ENCODE measurements around the gene BTRC.

The BTRC gene

DNA sequence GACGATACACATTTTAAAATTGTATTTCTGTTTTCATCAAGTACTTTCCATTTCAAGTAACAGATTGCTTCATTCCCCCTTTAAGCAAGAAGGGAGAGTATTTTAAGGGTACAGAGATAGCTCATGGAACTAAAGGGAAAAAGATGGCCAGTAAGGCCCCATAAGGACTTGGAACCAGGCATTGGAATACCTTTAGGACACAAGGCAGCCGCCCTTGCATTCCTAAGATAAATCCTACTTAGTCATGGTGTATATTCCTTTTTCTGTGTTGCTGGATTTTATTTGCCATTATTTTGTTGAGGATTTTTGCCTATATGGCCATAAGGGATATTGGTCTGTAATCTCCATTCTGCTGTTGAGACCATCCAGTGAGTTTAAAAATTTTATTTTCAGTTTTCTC is 49.2 kb downstream of the BTRC start:
- TF ChIP-seq, protein P1, sequence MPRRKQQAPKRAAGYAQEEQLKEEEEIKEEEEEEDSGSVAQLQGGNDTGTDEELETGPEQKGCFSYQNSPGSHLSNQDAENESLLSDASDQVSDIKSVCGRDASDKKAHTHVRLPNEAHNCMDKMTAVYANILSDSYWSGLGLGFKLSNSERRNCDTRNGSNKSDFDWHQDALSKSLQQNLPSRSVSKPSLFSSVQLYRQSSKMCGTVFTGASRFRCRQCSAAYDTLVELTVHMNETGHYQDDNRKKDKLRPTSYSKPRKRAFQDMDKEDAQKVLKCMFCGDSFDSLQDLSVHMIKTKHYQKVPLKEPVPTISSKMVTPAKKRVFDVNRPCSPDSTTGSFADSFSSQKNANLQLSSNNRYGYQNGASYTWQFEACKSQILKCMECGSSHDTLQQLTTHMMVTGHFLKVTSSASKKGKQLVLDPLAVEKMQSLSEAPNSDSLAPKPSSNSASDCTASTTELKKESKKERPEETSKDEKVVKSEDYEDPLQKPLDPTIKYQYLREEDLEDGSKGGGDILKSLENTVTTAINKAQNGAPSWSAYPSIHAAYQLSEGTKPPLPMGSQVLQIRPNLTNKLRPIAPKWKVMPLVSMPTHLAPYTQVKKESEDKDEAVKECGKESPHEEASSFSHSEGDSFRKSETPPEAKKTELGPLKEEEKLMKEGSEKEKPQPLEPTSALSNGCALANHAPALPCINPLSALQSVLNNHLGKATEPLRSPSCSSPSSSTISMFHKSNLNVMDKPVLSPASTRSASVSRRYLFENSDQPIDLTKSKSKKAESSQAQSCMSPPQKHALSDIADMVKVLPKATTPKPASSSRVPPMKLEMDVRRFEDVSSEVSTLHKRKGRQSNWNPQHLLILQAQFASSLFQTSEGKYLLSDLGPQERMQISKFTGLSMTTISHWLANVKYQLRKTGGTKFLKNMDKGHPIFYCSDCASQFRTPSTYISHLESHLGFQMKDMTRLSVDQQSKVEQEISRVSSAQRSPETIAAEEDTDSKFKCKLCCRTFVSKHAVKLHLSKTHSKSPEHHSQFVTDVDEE (CRISPR knock-in tag; IDR thresholded peaks at IDR 0.05) = no peak
- no peak for TF ChIP-seq ISL1 (CRISPR knock-in tag; IDR thresholded peaks at IDR 0.05)
- no peak for TF ChIP-seq CREB5 (CRISPR knock-in tag; IDR thresholded peaks at IDR 0.05; ENCODE audit: low read depth)
- no peak for TF ChIP-seq PPARA (CRISPR knock-in tag; IDR thresholded peaks at IDR 0.05; ENCODE audit: borderline replicate concordance)
- no peak for TF ChIP-seq RARB (CRISPR knock-in tag; IDR thresholded peaks at IDR 0.05)
- no peak for TF ChIP-seq ZNF565 (CRISPR knock-in tag; conservative IDR thresholded peaks at IDR 0.05; ENCODE audit: low read depth)
- no peak for TF ChIP-seq GLIS3 (CRISPR knock-in tag; IDR thresholded peaks at IDR 0.05)
- TF ChIP-seq, protein P2, sequence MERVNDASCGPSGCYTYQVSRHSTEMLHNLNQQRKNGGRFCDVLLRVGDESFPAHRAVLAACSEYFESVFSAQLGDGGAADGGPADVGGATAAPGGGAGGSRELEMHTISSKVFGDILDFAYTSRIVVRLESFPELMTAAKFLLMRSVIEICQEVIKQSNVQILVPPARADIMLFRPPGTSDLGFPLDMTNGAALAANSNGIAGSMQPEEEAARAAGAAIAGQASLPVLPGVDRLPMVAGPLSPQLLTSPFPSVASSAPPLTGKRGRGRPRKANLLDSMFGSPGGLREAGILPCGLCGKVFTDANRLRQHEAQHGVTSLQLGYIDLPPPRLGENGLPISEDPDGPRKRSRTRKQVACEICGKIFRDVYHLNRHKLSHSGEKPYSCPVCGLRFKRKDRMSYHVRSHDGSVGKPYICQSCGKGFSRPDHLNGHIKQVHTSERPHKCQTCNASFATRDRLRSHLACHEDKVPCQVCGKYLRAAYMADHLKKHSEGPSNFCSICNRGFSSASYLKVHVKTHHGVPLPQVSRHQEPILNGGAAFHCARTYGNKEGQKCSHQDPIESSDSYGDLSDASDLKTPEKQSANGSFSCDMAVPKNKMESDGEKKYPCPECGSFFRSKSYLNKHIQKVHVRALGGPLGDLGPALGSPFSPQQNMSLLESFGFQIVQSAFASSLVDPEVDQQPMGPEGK (CRISPR knock-in tag; IDR thresholded peaks at IDR 0.05; ENCODE audit: borderline replicate concordance) = no peak
- no peak for TF ChIP-seq TCF4 (CRISPR knock-in tag; IDR thresholded peaks at IDR 0.05; ENCODE audit: borderline replicate concordance)
- ATAC-seq = no peak

GRCh38 chr10:101405001-101405400 is 51.0 kb downstream of the BTRC start:
- TF ChIP-seq ARNTL (CRISPR knock-in tag; IDR thresholded peaks at IDR 0.05; ENCODE audit: borderline replicate concordance, low read depth) = no peak
- TF ChIP-seq RARB (CRISPR knock-in tag; IDR thresholded peaks at IDR 0.05) = no peak
- no peak for TF ChIP-seq ZNF565 (CRISPR knock-in tag; conservative IDR thresholded peaks at IDR 0.05; ENCODE audit: low read depth)
- no peak for TF ChIP-seq CSRNP3 (CRISPR knock-in tag; IDR thresholded peaks at IDR 0.05)
- TF ChIP-seq, protein P1 (CRISPR knock-in tag; IDR thresholded peaks at IDR 0.05) = no peak
- no peak for TF ChIP-seq ZFP30 (CRISPR knock-in tag; IDR thresholded peaks at IDR 0.05)
- TF ChIP-seq, protein P3, sequence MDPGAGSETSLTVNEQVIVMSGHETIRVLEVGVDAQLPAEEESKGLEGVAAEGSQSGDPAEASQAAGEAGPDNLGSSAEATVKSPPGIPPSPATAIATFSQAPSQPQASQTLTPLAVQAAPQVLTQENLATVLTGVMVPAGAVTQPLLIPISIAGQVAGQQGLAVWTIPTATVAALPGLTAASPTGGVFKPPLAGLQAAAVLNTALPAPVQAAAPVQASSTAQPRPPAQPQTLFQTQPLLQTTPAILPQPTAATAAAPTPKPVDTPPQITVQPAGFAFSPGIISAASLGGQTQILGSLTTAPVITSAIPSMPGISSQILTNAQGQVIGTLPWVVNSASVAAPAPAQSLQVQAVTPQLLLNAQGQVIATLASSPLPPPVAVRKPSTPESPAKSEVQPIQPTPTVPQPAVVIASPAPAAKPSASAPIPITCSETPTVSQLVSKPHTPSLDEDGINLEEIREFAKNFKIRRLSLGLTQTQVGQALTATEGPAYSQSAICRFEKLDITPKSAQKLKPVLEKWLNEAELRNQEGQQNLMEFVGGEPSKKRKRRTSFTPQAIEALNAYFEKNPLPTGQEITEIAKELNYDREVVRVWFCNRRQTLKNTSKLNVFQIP (CRISPR knock-in tag; IDR thresholded peaks at IDR 0.05; ENCODE audit: borderline replicate concordance, low read depth) = no peak
- no peak for TF ChIP-seq CREB5 (CRISPR knock-in tag; IDR thresholded peaks at IDR 0.05; ENCODE audit: low read depth)
- TF ChIP-seq TCF4 (CRISPR knock-in tag; IDR thresholded peaks at IDR 0.05; ENCODE audit: borderline replicate concordance) = no peak
- TF ChIP-seq CSDC2 (CRISPR knock-in tag; IDR thresholded peaks at IDR 0.05) = no peak
- TF ChIP-seq BACH2 (CRISPR knock-in tag; IDR thresholded peaks at IDR 0.05; ENCODE audit: borderline replicate concordance) = no peak
- no peak for TF ChIP-seq ISL1 (CRISPR knock-in tag; IDR thresholded peaks at IDR 0.05)
- TF ChIP-seq GLIS3 (CRISPR knock-in tag; IDR thresholded peaks at IDR 0.05) = no peak
- no peak for TF ChIP-seq ESRRG (CRISPR knock-in tag; IDR thresholded peaks at IDR 0.05)
- no peak for TF ChIP-seq OSR1 (CRISPR knock-in tag; IDR thresholded peaks at IDR 0.05)
- ATAC-seq = no peak
